ENCODE data around the gene ZNF525.

DNA sequence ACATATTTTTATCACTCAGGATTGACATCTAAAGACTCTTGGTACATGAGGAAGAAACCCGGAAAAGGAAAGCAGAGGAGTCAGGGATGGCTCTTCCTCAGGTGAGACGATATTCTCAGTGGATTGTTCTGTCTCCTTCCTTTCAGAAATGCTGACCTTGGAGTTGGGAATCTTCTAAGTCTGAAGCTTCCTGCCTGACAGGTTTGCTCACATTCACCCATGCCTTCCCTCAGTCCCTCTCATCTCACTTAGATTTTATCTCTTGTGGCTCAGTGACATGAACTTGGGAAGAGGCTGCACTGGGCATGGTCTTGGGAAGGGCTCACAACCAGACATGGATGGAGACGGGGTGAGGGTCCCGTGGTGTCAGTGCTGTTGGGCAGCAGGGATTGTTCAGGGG, 6.7 kb downstream of the ZNF525 start:
- TF ChIP-seq, protein P1, sequence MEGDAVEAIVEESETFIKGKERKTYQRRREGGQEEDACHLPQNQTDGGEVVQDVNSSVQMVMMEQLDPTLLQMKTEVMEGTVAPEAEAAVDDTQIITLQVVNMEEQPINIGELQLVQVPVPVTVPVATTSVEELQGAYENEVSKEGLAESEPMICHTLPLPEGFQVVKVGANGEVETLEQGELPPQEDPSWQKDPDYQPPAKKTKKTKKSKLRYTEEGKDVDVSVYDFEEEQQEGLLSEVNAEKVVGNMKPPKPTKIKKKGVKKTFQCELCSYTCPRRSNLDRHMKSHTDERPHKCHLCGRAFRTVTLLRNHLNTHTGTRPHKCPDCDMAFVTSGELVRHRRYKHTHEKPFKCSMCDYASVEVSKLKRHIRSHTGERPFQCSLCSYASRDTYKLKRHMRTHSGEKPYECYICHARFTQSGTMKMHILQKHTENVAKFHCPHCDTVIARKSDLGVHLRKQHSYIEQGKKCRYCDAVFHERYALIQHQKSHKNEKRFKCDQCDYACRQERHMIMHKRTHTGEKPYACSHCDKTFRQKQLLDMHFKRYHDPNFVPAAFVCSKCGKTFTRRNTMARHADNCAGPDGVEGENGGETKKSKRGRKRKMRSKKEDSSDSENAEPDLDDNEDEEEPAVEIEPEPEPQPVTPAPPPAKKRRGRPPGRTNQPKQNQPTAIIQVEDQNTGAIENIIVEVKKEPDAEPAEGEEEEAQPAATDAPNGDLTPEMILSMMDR (IDR thresholded peaks at IDR 0.05 in 4 of 5, conservative IDR thresholded peaks at IDR 0.05 in 1 of 5) = no peak
- TF ChIP-seq POLR2A (IDR thresholded peaks at IDR 0.05) = no peak
